Thyroid gland (tissue), 4 donors: ENCODE data around the gene KRT32. TPM values are rescaled to one million over a fixed set of nuclear protein-coding genes. Genes with fewer than 3 reads are reported as not detected.

ENCODE experiments used
- DNase-seq, 2 donors: peaks; one replicate each; pipeline ENCODE4 v3.0.0-alpha.2; 2019
- H3K27ac ChIP-seq, 3 donors: fragments of 200-600 bp; sonication (generic); 1 replicate in 2 of 3; 2 replicates in 1 of 3; pipeline ENCODE4 v1.5.1; 2016 to 2019; ENCODE audit warnings: mild to moderate bottlenecking in 1 of 3, moderate library complexity in 1 of 3
- H3K27me3 ChIP-seq: fragments of 200-600 bp; sonication (generic); one replicate; pipeline ENCODE4 v1.5.1; 2019
- H3K36me3 ChIP-seq, 2 donors: fragments of 200-600 bp; sonication (generic); one replicate each; pipeline ENCODE4 v1.5.1; 2016 to 2019
- H3K4me1 ChIP-seq, 2 donors: fragments of 200-600 bp; sonication (generic); one replicate each; pipeline ENCODE4 v1.5.1; 2017 to 2019
- H3K4me3 ChIP-seq, 3 donors: fragments of 200-600 bp; sonication (generic); replicated peaks in 1 of 3; 1 replicate in 2 of 3; 2 replicates in 1 of 3; pipeline ENCODE4 v1.5.1; 2016; ENCODE audit warnings: mild to moderate bottlenecking in 1 of 3
- H3K9me3 ChIP-seq: fragments of 200-600 bp; sonication (generic); one replicate; pipeline ENCODE4 v1.5.1; 2017
- CTCF ChIP-seq, 6 experiments: fragments of 200-600 bp in 3 of 6; fragments of 450-650 bp in 3 of 6; sonication (generic) in 3 of 6; IDR thresholded peaks; one replicate each; pipeline ENCODE4 v1.5.1; 2016 to 2019; ENCODE audit warnings: antibody characterized with exemption in 6 of 6, mild to moderate bottlenecking in 2 of 6, inconsistent platforms in 1 of 6, moderate library complexity in 1 of 6
- POLR2A ChIP-seq, 2 donors: fragments of 450-650 bp; IDR thresholded peaks; one replicate each; pipeline ENCODE4 v1.6.1; 2017; ENCODE audit warnings: antibody characterized with exemption in 2 of 2, mild to moderate bottlenecking in 2 of 2, moderate library complexity in 1 of 2
- WGBS, 2 donors: methylation state at CpG; one replicate each; pipeline ENCODE4 v1.1.5; 2017; 5-methylcytosine and 5-hydroxymethylcytosine counted together
- intact Hi-C: fragments of 100-400 bp; cut with DNase I; formaldehyde crosslinking; loops from one replicate; pipeline ENCODE4 v1.15.1; 2023
- total RNA-seq, 4 donors: library from RNA; depleted of rRNA; stranded (reverse); fragments of >200 nt; gene quantifications; one replicate each; pipeline ENCODE4 v1.2.3, GENCODE V29; 2016

KRT32 gene
- total RNA-seq, 4 donors from 2014 or later = not detected

DNA sequence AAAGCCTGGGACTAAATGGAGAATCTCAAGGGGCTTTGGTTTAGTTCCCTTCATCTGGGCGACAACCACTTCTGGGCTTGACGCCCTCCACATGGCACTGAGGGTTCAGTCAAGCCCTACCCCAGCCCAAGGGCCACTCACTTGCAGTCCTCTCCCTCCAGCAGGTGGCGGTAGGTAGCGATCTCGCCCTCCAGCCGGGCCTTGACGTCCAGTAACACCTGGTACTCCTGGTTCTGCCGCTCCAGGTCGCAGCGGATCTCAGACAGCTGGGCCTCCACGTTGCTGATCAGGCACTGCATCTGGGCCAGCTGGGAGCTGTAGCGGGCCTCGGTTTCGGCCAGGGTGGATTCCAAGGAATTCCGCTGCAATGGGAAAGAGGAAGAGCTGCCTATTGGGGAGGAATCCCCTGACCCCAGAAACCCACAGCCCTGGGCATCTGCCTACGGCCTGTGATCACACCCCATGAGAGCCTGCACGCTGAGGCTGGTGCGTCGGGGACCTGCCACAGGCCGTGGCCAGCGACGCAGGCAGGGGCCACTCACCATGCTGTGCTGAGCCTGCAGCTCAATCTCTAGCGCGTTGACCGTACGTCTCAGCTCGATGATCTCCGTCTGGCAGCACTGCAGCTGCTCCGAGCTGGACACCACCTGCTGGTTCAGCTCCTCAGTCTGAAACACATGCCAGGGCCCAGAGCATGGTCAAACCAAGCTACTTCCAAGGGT, 19.8 kb upstream of the KRT32 start:
- peak in 1 of 6 experiments; percentile 26 for TF ChIP-seq CTCF (IDR thresholded peaks at IDR 0.05)
- TF ChIP-seq POLR2A (IDR thresholded peaks at IDR 0.05) = no peak
- Histone ChIP-seq H3K36me3 (no peaks in the 10 kb centered on the region), H3K9me3 (no peaks in the 10 kb centered on the region), H3K27me3 (no peaks in the 10 kb centered on the region), H3K4me1 (peaks cover 12 to 22% of the 10 kb centered on the region in 2 donors), H3K27ac (no peak overlapping the region), H3K4me3 (no peak overlapping the region)
- no peak for DNase-seq
- intact Hi-C loops = no loop called here
- 78% methylated on average over 26 of the region's 29 CpGs for WGBS, 2 donors

DNA sequence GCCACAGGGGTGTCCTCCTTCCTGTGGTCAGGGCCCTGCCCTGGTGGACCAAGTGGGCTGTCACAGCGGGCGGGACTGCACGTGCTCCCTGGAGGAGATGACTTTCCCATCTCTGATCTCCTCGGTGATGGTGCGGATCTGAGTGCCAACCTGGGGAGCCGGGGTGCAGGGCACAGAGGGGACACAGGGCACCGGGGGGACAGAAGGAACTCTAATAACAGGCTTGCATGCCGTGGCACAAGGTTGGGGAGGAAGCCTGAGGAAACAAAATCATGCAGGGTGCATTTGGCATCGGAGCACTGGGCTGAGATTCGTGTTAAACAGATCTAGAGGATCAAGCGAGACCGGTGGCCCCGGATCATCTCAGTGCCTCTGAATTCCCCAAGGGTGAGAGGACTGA, 19.1 kb upstream of the KRT32 start:
- intact Hi-C loops = no loop called here
- DNase-seq = no peak

DNA sequence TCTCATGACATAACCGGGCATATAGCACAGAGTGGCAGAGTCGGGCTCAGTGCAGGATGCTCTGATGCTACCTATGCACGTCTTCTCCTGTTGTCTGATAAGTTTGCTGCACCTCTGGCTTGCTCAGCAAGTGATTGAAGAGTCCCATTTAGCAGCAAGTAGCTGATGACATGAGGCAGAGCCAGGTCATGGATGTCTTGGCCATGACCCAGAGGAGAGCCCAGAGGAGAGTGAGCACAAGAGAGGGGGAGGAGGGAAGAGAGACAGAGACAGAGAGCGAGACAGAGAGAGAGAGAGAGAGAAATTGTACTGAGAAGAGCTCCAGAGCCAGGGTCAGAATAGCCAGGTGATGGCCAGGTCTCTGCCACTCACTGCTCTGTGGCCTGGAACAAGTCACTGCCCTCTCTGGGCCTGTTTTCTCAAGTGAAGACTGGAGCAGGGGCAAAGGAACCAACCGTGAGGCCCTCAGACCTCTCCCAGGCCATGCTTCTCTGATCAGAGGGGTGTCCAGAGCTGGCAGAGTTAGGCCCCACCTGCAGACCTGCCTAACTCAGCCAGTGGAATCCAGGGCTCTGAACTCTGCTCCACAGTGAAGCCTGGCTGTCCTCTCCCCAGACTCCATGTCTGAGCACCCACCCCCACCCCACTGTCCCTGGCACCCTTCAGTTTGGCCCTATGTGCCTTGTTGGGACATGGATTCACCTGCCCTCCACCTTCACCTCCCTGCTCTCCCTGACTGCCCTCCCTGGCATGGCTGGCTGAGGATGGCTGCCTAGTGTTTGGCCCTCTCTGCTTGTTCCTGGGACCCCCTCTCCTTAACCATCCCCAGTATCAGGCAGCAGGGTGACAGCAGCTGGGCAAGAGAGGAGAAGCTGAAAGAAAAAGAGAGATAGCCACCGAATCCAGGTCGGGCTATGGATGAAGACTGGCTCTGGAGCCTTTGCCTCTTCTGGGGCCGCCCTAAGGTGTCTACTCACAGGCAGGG, 18.0 kb upstream of the KRT32 start:
- Histone ChIP-seq H3K27me3 (no peaks in the 10 kb centered on the region), H3K36me3 (no peaks in the 10 kb centered on the region), H3K27ac (peak overlapping the region in 1 of 3 donors; percentile 36), H3K4me3 (no peak overlapping the region), H3K9me3 (no peaks in the 10 kb centered on the region), H3K4me1 (peaks cover 12 to 22% of the 10 kb centered on the region in 2 donors)
- TF ChIP-seq CTCF (IDR thresholded peaks at IDR 0.05) (no peak), POLR2A (IDR thresholded peaks at IDR 0.05) (no peak)
- intact Hi-C loops = no loop called here
- 62 to 70% methylated on average over 8 of the region's 8 CpGs for WGBS, 2 donors
- DNase-seq = peak; percentile 66 to 74

More for the DNA sequence above, 19.1 kb upstream of the KRT32 start:
- TF ChIP-seq POLR2A (IDR thresholded peaks at IDR 0.05) (no peak), CTCF (IDR thresholded peaks at IDR 0.05) (no peak)
- Histone ChIP-seq H3K27ac (no peak overlapping the region), H3K9me3 (no peaks in the 10 kb centered on the region), H3K4me3 (no peak overlapping the region), H3K36me3 (no peaks in the 10 kb centered on the region), H3K27me3 (no peaks in the 10 kb centered on the region), H3K4me1 (peaks cover 12 to 22% of the 10 kb centered on the region in 2 donors)
- WGBS, 2 donors = 92 to 94% methylated on average over 13 of the region's 13 CpGs

DNA sequence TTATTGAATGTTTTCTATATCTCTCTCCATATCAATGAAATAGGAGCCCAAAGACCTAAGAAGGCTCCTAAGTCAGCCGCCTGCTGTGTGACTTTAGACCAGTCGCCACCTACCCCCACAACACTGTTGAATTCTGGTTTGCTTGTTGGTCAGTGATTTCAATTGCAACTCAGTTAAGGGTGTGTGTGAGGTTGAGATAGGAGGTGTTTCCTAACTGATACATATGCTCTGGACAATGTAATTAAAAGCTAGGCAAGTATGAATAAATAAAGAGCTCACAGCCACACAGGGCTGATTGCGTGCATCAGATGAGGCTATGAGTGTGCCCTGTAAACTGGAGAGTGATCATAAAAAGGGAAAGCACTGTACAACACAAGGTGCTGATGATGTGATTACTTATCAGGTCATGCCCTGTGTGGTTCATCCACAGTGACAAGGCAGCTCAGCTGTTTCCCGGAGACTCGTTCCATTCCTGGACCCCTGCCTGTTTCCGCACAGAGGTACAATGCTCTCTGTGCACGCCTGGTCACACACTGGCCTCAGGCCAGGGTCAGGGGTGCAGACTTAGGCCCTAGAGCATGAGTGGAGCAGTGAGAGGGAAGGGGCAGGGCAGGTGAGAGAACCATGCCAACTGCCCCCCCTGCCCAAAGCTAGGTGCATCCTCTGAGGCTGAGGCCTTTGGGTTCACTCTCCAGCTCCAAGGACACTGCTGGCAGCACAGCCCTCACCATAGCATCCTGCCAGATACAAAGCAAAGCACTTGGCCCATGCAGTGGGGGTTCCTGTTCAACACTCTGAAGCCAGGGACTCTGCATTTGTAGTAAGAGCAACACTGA, 17.0 kb upstream of the KRT32 start:
- Histone ChIP-seq H3K36me3 (no peaks in the 10 kb centered on the region), H3K4me1 (peaks cover 12 to 22% of the 10 kb centered on the region in 2 donors), H3K27me3 (no peaks in the 10 kb centered on the region), H3K27ac (peak overlapping the region in 1 of 3 donors; percentile 36), H3K9me3 (no peaks in the 10 kb centered on the region), H3K4me3 (no peak overlapping the region)
- TF ChIP-seq CTCF (IDR thresholded peaks at IDR 0.05) (no peak), POLR2A (IDR thresholded peaks at IDR 0.05) (no peak)
- 49 to 60% methylated on average over 6 to 7 of the region's 7 CpGs for WGBS, 2 donors
- intact Hi-C loops = no loop called here
- DNase-seq = peak; percentile 88 to 91
